ENCODE results near the gene CACNA2D2. TPM values are rescaled to one million over a fixed set of nuclear protein-coding genes. Genes with fewer than 3 reads are reported as not detected.

Gene CACNA2D2
- total RNA-seq, 1 experiment from 2014 or later: 27.7 TPM

GRCh38 chr3:50466177-50466576, 37.3 kb downstream of the CACNA2D2 start:
- Histone ChIP-seq H3K4me1 (ENCODE audit: insufficient read depth, low read length) (no peaks in the 10 kb centered on the region), H4K8ac (replicated peaks; ENCODE audit: insufficient read length, low read depth, low read length) (no peak overlapping the region), H3K23ac (ENCODE audit: insufficient read length, low read depth, low read length) (no peak overlapping the region), H4K20me1 (ENCODE audit: control insufficient read depth, insufficient read depth, insufficient read length) (no peaks in the 10 kb centered on the region), H3K9ac (ENCODE audit: extremely low read depth, insufficient read length, low read length) (no peak overlapping the region), H3K4ac (ENCODE audit: low read depth, low read length) (no peak overlapping the region), H3K56ac (ENCODE audit: insufficient read length, low read depth, low read length) (no peak overlapping the region), H3K79me1 (ENCODE audit: insufficient read depth, low read depth, low read length, poor library complexity, severe bottlenecking) (no peaks in the 10 kb centered on the region), H2BK5ac (ENCODE audit: insufficient read length, low read length) (no peak overlapping the region), H3K27ac (ENCODE audit: insufficient read length, low read depth, low read length) (no peak overlapping the region), H3K18ac (ENCODE audit: insufficient read length, low read depth, low read length) (no peak overlapping the region), H2AK5ac (ENCODE audit: insufficient read length, low read length) (no peak overlapping the region), H3K9me3 (ENCODE audit: control insufficient read depth, low read depth, low read length) (no peaks in the 10 kb centered on the region), H3K4me2 (ENCODE audit: insufficient read depth, insufficient read length, low read length) (no peak overlapping the region), H4K5ac (ENCODE audit: insufficient read length, low read depth, low read length) (peak overlapping the region; percentile 19), H3K79me2 (ENCODE audit: insufficient read depth, low read length) (no peaks in the 10 kb centered on the region), H2AFZ (ENCODE audit: low read length) (no peak overlapping the region), H3K14ac (ENCODE audit: insufficient read depth, low read length) (no peak overlapping the region; the same call in 1 of the 2 replicates), H2BK20ac (ENCODE audit: low read depth, low read length, poor library complexity, severe bottlenecking) (no peak overlapping the region), H2BK120ac (ENCODE audit: low read depth, low read length, poor library complexity, severe bottlenecking) (no peak overlapping the region), H3T11ph (ENCODE audit: low read length) (no peak overlapping the region), H3K23me2 (ENCODE audit: insufficient read length, low read depth, low read length, poor library complexity, severe bottlenecking) (no peaks in the 10 kb centered on the region), H2BK15ac (ENCODE audit: low read depth, low read length) (no peak overlapping the region), H3K27me3 (ENCODE audit: insufficient read depth, low read length) (no peaks in the 10 kb centered on the region), H2BK12ac (ENCODE audit: insufficient read length, low read depth, low read length) (no peak overlapping the region), H4K91ac (ENCODE audit: insufficient read length, low read depth, low read length) (no peak overlapping the region)
- no peaks in the 10 kb centered on the region for H3K9me3 Mint-ChIP-seq
- no peaks in the 10 kb centered on the region for H3K36me3 Mint-ChIP-seq (ENCODE audit: insufficient read depth in 1 of 3, low read depth in 3 of 3)
- peaks cover 14 to 17% of the 10 kb centered on the region in 2 experiments for H3K4me1 Mint-ChIP-seq
- H3K4me3 Mint-ChIP-seq: no peak overlapping the region
- no peaks in the 10 kb centered on the region for H3K27me3 Mint-ChIP-seq (ENCODE audit: low read depth)
- no CpG with 5 or more reads among the region's 6 CpGs for WGBS (ENCODE audit: extremely low coverage, insufficient read length, low lambda C conversion rate)
- DNase-seq: no peak
- 0 out of 3 replicates have a peak, but pooled peaks have one; percentile 12 for TF ChIP-seq CTCF (conservative IDR thresholded peaks at IDR 0.05)
- H3K27ac Mint-ChIP-seq: no peak overlapping the region
